Upper lobe of right lung (tissue), 1 donor: ENCODE data around the gene GALNT16. TPM values are rescaled to one million over a fixed set of nuclear protein-coding genes. Genes with fewer than 3 reads are reported as not detected.

Source experiments
- ATAC-seq: fragments of 200-7000 bp; cut with Tn5 transposase; one replicate; pipeline ENCODE4 v1.9.1; 2020; ENCODE audit warnings: mild to moderate bottlenecking, moderate library complexity
- DNase-seq: peaks from one replicate; pipeline ENCODE4 v3.0.0-alpha.2; 2020
- H3K27ac ChIP-seq: fragments of 200-600 bp; one replicate; pipeline ENCODE4 v1.8.0; 2022
- H3K27me3 ChIP-seq: fragments of 200-600 bp; one replicate; pipeline ENCODE4 v1.8.0; 2022; ENCODE audit warnings: mild to moderate bottlenecking
- H3K36me3 ChIP-seq: fragments of 200-600 bp; one replicate; pipeline ENCODE4 v1.8.0; 2022
- H3K4me1 ChIP-seq: fragments of 200-600 bp; one replicate; pipeline ENCODE4 v1.8.0; 2022
- H3K4me3 ChIP-seq: fragments of 200-600 bp; one replicate; pipeline ENCODE4 v1.8.0; 2022; ENCODE audit warnings: mild to moderate bottlenecking
- H3K9me3 ChIP-seq: fragments of 200-600 bp; one replicate; pipeline ENCODE4 v1.8.0; 2022
- CTCF ChIP-seq: fragments of 200-600 bp; IDR thresholded peaks from one replicate; pipeline ENCODE4 v1.8.0; 2022; ENCODE audit warnings: antibody characterized with exemption
- intact Hi-C: fragments of 100-400 bp; cut with DNase I; formaldehyde crosslinking; loops from one replicate; pipeline ENCODE4 v1.11.0; 2022
- total RNA-seq: library from RNA; stranded (reverse); fragmentation: NEBNext Ultra II Directional; extraction: Animal tissue kit (Norgen Biotek cat#: 25700); gene quantifications from one replicate; pipeline ENCODE4 v1.2.1, GENCODE V29; 2021
- donor health status: DM: no; HTN: yes; CAD: no; lungs with severe emphysema.

GALNT16 gene
- total RNA-seq, 1 donor from 2014 or later, result 3.0 TPM

DNA sequence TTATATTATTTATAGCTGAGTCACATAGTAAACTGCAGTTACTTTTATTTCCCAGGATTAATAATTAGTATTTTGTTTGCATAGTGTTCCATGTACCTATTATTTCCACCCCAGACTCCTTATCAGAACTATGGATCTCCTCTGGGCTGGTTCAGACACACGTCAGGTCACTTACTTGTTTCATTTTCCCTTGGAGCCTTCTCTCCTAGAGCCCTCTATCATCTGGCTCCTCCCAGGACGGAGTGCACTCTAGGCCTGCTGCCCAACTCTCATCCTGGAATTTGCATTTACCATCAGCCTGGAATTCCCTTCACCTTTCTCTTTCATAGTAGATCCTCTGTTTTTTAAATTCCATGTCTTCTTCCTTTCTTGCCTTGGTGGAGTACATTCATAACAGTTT, 28.5 kb upstream of the GALNT16 start:
- no peak for ATAC-seq
- Histone ChIP-seq H3K27ac (no peak overlapping the region), H3K27me3 (no peaks in the 10 kb centered on the region), H3K36me3 (peaks cover 53% of the 10 kb centered on the region), H3K4me3 (no peak overlapping the region), H3K9me3 (no peaks in the 10 kb centered on the region), H3K4me1 (no peaks in the 10 kb centered on the region)
- no peak for DNase-seq
- TF ChIP-seq CTCF, result no peak
- intact Hi-C loops, result no loop called here

DNA sequence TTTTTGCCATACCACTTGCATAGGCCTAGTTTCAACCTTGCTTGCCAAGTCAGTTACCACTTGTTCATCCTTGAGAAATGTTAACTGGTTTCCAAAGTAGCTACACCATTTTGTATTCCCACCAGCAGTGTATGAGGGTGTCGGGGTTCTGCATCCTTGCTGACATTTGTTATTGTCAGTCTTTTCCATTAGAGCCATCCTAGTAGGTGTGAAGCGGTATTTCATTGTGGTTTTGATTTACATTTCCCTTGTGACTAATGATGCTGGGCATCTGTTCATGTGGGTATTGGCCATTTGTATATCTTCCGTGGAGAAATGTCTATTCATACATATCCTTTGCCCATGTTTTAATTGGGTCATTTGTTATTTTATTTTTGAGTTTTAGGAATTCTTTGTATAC, 27.6 kb upstream of the GALNT16 start:
- no peak overlapping the region for H3K27ac ChIP-seq
- H3K36me3 ChIP-seq, result peaks cover 62% of the 10 kb centered on the region
- no peaks in the 10 kb centered on the region for H3K27me3 ChIP-seq
- intact Hi-C loops, result no loop called here
- no peak for TF ChIP-seq CTCF
- ATAC-seq (no peak), DNase-seq (no peak)
- no peak overlapping the region for H3K4me3 ChIP-seq
- H3K9me3 ChIP-seq, result no peaks in the 10 kb centered on the region
- H3K4me1 ChIP-seq, result no peaks in the 10 kb centered on the region

GRCh38 chr14:69234106-69234505, 25.9 kb upstream of the GALNT16 start:
- TF ChIP-seq CTCF, result no peak
- ATAC-seq (no peak), DNase-seq (no peak)
- intact Hi-C loops, result no loop called here
- Histone ChIP-seq H3K27me3 (no peaks in the 10 kb centered on the region), H3K9me3 (no peaks in the 10 kb centered on the region), H3K4me3 (no peak overlapping the region), H3K36me3 (peaks cover 75% of the 10 kb centered on the region), H3K27ac (no peak overlapping the region), H3K4me1 (no peaks in the 10 kb centered on the region)

DNA sequence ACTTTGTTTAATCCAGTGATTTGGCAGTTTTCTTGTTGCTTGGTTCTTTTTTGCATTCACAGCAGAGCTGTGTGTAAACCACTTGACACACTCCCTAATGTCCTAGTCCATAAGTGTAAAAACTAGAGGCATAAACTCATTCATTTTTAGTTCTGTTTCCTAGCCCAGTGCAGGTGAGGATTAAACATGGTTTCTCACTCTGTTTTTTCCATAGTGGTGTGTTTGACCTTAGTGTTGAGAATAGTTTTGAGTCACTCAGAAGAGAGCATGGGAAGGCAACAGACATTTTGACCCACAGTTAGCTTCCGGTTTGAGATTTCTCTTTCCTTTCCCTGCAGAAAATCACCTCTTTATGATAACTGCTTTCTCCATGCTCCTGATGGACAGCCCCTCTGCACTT, 24.2 kb upstream of the GALNT16 start:
- no peak for TF ChIP-seq CTCF
- peaks cover 78% of the 10 kb centered on the region for H3K36me3 ChIP-seq
- intact Hi-C loops, result no loop called here

GRCh38 chr14:69237142-69237541, 22.8 kb upstream of the GALNT16 start:
- no peaks in the 10 kb centered on the region for H3K9me3 ChIP-seq
- H3K27ac ChIP-seq, result no peak overlapping the region
- H3K4me3 ChIP-seq, result no peak overlapping the region
- no peaks in the 10 kb centered on the region for H3K4me1 ChIP-seq
- DNase-seq (no peak), ATAC-seq (no peak)
- no peak for TF ChIP-seq CTCF
- peaks cover 74% of the 10 kb centered on the region for H3K36me3 ChIP-seq
- no peaks in the 10 kb centered on the region for H3K27me3 ChIP-seq
- intact Hi-C loops, result no loop called here

More for the DNA sequence above, 24.2 kb upstream of the GALNT16 start:
- H3K27ac ChIP-seq, result no peak overlapping the region
- DNase-seq (no peak), ATAC-seq (no peak)
- H3K4me1 ChIP-seq, result no peaks in the 10 kb centered on the region
- H3K9me3 ChIP-seq, result no peaks in the 10 kb centered on the region
- no peaks in the 10 kb centered on the region for H3K27me3 ChIP-seq
- H3K4me3 ChIP-seq, result no peak overlapping the region

DNA sequence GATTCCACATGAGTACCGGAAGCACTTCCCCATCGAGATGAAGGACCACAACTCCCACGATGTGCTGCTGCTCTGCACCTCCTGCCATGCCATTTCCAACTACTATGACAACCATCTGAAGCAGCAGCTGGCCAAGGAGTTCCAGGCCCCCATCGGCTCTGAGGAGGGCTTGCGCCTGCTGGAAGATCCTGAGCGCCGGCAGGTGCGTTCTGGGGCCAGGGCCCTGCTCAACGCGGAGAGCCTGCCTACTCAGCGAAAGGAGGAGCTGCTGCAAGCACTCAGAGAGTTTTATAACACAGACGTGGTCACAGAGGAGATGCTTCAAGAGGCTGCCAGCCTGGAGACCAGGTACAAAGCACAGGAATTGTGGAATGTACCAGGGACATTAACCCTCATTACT, 22.4 kb upstream of the GALNT16 start:
- no peak for DNase-seq

More for the DNA sequence above, 22.4 kb upstream of the GALNT16 start:
- TF ChIP-seq CTCF, result no peak
- Histone ChIP-seq H3K4me3 (no peak overlapping the region), H3K27me3 (no peaks in the 10 kb centered on the region), H3K27ac (no peak overlapping the region), H3K4me1 (no peaks in the 10 kb centered on the region), H3K36me3 (peaks cover 70% of the 10 kb centered on the region), H3K9me3 (no peaks in the 10 kb centered on the region)
- intact Hi-C loops, result no loop called here
- no peak for ATAC-seq
